Esophagus mucosa (tissue), 1 donor: Measurements from ENCODE around the gene CCDC141. TPM values are rescaled to one million over a fixed set of nuclear protein-coding genes. Genes with fewer than 3 reads are reported as not detected.
"Not testable (repeated sequence)": the region's sequence is repeated elsewhere in the genome, so short reads cannot be mapped to it uniquely, and the experiment has no call there.

Experiments used
- ATAC-seq: fragments of 200-7000 bp; cut with Tn5 transposase; one replicate; pipeline ENCODE4 v1.9.1; 2020
- total RNA-seq: library from RNA; stranded (reverse); gene quantifications from one replicate; pipeline ENCODE4 v1.2.4, GENCODE V29; 2023
- donor health status: DM: yes; HTN: yes; CAD: no.

CCDC141 gene
- total RNA-seq: 0.28 TPM

DNA sequence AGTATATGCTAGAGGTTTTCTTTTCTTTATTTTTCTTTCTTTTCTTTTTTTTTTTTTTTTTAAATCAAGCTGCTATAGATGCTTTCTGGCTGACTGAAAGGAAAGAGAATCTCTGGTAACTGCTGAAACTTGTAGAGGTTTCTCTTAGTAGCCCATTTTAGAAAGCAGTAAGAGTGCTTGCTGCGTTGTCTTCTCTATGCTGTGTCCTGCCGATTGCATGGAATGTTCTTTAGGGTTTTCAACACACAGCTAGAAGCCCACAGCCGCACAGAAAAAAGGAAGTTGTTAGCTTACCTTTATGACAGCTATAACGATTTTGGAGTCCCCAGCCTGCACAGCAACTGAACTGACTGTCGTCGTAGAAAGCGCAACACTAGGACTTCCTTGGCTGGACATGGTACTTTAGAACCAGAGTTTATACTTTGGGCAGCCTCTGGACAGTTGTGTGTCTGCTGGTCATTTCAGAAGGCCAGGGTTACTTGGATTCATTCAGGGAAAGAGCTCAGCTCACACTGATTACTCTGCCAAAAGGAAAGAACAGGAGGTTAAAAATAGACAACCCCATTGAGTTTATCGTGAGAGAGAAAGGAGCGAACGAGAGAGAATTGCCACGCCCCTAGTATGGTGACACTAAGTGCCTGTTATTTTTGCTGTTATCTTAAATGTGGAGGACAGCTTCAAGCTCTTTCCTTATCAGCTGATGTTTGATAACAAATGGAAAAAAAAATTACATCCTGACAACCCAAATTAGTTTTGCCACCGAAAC lies at the start of gene CCDC141:
TSS of gene CCDC141 (minus strand) at position 592 of the 766 bp plus-strand sequence. CDS start at position 396, 196 bp downstream.
- ATAC-seq: no peak

DNA sequence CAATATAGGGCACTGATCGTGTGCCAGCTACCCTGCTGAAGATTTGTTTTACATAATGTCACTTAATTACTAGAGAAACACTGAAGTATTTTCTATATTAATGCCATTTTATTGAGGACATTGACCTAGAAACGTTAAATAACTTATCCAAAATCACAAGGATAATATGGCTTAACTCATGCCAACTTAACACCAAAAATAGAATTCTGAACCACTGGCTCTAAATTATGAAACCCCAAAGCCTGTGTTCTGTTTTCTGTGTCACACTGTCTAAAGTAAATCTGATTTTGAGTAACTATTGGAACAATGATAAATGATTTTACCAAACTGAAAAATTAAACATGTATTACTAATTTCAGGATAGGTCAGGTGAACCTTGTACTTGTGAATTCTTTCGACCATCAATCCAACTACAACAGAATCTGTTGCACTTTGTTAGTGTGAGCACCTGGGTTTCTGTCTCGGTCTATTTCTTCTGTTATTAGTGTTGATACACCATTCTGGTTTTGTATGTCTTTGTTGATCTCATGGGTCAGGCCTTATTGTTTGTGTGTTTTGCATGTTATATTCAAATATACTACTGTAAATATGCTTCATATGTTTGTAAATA lies 48.2 kb upstream of the CCDC141 start:
- ATAC-seq: no peak

GRCh38 chr2:179097131-179097530 lies 47.2 kb upstream of the CCDC141 start:
- no peak for ATAC-seq

GRCh38 chr2:179096090-179096489 lies 46.2 kb upstream of the CCDC141 start:
- ATAC-seq: peak; percentile 76

DNA sequence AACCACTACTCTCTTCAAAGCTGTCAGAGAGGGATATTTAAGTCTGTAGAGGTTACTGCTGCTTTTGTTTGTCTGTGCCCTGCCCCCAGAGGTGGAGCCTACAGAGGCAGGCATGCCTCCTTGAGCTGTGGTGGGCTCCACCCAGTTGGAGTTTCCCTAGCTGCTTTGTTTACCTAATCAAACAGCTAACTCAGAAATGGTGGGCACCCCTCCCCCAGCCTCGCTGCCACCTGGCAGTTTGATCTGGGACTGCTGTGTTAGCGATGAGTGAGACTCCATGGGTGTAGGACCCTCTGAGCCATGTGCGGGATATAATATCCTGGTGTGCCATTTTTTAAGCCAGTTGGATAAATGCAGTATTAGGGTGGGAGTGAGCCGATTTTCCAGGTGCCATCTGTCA lies 43.0 kb upstream of the CCDC141 start:
- not testable (repeated sequence) for ATAC-seq

DNA sequence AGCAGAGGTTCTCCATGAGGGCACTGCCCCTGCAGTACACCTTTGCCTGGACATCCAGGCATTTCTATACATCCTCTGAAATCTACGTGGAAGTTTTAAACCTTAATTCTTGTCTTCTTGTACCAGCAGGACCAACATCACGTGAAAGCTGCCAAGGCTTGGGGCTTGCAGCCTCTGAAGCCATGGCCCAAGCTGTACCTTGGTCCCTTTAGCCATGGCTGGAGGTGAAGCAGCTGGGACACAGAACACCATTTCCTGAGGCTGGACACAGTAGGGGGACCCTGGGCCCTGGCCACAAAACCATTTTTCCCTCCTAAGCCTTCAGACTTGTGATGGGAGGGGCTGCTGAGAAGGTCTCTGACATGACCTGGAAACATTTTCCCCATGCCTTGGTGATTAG lies 32.8 kb upstream of the CCDC141 start:
- no peak for ATAC-seq

DNA sequence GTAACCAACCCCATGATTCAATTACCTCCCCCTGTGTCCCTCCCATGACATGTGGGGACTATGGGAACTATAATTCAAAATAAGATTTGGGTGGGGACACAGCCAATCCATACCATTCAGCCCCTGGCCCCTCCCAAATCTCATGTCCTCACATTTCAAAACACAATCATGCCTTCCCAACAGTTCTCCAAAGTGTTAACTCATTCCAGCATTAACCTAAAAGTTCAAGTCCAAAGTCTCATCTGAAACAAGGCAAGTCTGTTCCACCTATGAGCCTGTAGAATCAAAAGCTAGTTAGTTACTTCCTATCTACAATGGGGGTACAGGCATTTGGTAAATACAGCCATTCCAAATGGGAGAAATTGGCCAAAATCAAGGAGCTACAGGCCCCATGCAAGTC lies 32.0 kb upstream of the CCDC141 start:
- no peak for ATAC-seq

DNA sequence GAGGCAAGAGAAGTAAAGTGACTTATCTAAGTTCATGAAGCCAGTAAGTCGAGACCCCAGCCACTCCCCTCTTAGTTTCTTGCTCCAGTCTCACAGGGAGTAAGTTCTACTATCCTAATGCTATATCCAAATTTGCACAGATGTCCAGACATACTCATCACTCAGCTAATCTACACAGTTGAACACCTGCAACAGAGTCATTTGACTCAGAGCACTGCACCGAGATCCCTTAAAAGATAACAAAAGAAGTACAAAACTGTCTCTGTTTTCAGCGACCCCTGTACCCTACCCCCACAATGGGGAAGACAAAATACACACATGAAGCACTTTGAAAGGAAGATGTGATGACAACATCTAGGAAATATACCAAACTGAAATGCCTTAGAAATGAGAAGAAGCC lies 22.6 kb upstream of the CCDC141 start:
- no peak for ATAC-seq

DNA sequence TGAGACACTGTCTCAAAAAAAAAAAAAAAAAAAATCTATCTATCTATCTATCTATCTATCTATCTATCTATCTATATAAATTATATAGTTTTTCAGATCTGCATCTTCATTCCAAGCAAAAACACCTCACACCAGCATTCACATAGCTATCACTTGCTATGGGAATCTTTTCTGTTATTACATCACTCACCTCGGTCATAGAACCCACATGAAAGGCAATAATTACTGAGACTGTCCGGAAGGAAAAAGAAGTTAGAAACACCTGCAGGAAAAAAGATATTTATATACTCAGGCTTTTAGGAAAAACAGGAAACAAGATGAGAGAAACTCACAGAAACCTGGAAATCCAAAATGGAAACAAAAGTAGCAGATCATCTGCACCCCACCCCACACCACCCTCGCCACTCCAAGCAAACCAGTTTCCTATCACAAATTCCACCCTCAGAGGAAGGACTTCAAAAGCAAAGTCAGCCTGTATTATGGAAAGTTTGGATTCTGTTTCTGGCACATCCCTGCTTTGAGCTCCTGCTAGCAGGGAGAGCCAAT lies 21.9 kb upstream of the CCDC141 start:
- no peak for ATAC-seq

DNA sequence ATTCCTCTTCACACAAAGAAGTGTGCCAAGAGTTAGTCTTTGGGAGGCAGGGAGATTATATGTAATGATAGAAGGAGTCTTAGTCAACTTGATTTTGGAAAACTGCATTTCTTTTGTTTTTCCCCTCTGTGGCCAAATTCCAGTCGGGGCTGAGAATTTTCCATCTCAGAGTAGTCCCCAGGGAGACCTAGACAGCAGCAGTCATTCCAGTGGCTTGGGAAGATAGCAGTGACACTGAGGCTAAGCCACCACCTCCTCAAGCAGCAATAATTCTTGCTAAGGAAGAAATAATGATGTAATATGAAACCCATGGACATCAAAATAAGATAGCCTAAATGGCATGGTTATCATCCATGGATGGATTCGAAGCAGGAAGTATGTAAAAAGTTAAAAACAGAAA lies 21.0 kb upstream of the CCDC141 start:
- no peak for ATAC-seq

DNA sequence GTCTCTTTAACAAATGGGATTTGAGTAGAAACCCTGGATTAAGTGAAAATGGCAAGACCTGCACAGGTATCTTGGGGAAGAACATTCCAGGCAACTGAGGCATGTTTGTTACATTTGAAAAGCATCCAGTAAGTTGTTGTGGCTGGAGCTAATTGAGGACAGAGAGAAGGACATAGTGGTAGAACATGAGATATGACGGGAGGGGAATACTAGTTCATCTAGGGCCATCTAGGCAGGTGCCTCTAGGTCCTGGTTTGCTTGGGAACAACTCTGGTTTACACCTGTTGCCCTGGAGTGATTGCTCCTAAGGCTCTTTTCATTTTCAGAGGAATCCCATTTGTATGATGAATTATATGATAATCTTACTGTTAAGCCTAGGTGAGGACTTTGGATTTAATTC lies 19.7 kb upstream of the CCDC141 start:
- ATAC-seq: no peak

DNA sequence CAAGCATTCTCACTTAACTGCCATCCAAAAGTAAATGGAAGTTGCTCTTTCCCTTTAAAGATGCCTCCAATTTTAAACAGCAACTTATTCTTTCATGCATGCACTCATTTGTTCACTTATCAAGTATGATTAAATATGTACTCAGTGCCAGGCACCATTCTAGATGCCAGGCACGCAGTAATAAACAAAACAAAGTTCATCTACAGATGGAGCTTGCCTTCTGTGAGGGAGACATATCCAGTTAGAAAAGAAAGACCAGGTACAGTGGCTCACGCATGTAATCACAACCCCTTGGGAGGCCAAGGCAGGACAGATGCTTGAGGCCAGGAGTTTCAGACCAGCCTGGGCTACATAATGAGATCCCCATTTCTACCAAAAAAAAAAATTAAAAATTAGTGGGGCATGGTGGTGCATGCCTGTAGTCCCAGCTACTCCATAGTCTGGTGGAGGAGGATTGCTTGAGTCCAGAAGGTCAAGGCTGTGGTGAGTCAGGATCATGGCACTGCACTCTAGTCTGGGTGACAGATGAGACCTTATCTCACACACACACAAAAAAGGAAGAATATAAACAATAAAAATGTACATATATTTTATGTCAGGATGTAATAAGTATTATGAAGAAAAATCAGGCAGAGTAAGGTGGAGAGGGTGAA lies 19.2 kb upstream of the CCDC141 start:
- ATAC-seq: no peak

DNA sequence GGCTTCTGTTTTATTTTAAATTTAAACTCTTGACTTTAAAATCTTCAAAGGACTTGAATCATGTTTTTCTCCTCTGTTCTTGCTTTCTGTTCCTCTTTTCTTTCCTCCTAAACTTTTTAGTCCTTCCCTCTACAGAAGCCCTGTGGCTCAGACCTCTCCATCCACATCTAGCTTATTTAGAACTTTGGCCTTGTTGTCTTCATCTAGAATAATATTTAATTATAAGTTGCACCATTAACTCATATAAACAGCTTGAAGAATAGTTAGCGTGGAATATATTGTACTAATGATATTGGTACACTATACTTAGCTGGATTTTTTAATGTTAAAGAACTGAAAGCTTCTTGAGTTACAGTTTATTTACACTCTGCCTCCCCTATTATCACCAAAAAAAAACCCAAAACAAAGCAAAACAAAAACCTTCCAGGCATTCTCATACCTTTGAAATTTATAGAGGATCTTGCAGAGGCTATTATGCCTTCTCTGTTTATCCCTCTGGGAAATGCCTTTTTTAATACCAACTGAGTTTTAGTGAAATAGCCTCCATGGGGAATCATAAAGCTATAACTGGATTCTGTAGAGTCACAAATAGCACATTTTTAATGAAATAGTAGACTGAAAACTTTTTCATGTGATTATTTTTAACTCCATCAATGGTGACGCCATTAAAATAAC lies 9.2 kb upstream of the CCDC141 start:
- ATAC-seq: no peak

- ATAC-seq: no peak
Measured at GRCh38 chr2:179057737-179058136, 7.8 kb upstream of the CCDC141 start.

DNA sequence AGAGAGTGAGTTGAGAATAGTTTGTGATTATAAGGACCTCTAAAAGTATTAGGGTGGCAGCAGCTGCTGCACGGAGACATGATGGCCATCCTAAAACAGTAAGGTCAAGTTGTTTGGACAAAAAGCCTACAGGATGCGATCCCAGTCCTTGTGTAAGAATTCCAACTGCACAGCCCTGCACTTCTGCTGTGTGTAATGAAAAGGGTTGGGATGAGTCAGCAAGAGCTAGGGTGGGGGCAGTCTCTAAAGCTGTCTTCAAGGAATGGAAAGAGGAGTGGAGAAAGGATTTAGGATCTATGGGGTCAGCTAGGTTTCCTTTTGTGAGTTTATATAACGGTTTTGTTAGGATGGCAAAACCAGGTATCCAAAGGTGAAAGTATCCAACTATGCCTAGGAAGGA lies 3.6 kb upstream of the CCDC141 start:
- not testable (repeated sequence) for ATAC-seq

DNA sequence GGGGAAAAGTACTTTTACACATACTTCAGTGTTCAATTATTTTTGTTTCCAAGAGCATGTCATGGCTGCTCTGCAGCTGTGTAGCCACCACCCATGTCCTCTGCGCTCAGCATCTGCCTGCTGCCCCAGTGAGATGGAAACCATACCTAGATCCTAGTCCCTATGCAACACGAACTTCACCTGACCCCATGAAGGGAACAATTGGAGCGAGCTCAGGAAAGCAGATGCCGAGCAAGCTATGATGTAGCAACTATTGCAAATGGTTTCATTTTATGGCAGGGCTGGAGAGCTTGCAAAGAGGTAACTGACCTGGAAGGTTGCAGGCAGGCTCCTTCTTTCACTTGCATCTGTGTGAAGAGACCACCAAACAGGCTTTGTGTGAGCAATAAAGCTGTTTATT lies 1.3 kb upstream of the CCDC141 start:
- ATAC-seq: no peak

DNA sequence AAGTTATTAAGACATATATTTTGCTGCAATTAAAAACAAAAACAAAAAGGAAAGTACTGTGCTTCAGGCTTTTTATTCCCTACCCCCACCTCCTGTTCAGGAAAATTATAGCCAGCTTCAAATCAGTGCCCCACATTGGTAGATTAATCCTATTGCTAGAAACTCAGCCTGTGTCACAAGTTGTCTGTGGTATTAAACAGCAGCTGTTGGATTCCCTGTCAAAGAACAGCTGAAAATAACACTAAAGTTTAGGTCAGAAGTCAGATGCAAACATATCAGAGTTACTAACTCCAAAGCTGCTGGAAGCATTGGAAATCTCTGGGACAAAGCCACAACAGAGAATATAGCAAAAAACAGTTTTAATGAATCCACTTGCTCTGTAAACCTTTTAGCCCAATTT lies 818 bp upstream of the CCDC141 start:
- no peak for ATAC-seq

DNA sequence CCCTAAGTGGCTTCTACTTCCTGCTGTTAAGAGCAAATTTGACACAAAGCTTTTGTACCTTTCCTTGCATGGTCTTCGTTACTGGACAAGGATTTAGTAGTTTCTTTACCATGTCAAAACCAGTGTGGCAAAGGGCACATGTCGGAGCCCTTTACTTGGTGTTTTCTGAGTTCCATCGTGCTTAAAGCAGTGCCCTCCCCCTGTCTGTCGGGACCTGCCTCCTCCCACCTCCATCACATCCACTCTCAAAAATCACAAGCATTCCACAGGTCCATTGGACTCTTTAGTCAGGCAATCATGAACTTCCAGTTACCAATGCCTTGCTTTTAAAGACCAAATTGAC lies 763 bp downstream of the CCDC141 start:
- no peak for ATAC-seq

DNA sequence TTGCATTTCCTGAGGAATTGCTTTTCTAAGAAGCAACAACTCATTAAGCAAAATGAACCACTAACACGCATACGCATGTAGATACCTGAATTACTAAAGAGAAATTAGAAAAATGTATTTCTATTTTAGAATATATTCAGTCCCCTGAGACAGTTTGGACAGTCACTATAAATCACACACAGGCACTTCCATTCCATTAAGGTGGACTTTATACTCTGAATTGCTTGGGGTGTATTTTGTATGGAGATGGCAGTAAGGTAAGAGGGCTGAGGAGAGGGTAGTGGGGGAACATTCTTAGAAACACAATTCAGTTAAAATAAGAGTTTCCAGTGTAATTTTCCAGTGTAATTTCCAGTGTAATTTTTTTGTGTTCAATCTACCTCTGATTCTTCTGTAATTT lies 1.8 kb downstream of the CCDC141 start:
- no peak for ATAC-seq

- ATAC-seq: not testable (repeated sequence)
Measured at GRCh38 chr2:179045602-179046001, 4.3 kb downstream of the CCDC141 start.

DNA sequence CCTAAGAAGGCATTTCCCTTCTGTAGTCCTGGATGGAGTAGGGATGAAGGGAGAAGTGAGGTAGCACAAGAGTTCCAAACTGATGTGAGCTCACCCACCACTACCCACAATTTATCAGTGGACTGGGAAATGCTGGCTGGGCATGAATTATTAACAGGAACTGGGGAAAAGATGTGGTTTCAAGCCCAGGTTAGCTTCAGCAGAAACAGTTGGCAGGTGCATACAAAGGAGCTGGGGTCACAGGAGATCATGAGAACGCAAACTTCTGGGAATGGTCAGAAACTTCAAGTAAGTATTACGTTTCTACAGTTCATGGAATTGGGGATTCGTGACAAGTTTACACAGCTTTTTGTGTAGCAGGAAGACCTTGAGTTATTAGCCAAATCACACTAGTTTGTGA lies 5.4 kb downstream of the CCDC141 start:
- ATAC-seq: no peak

- no peak for ATAC-seq
Measured at GRCh38 chr2:179037807-179038206, 12.1 kb downstream of the CCDC141 start.

- ATAC-seq: no peak
Measured at GRCh38 chr2:179036353-179036905, 13.5 kb downstream of the CCDC141 start.
